Mesodermal cell (in vitro differentiated cells): ENCODE results near the gene YAP1.

Source experiments
- H3K27ac ChIP-seq: 2 replicates; pipeline ENCODE4 v1.7.0; 2013; ENCODE audit warnings: mild to moderate bottlenecking, low read depth, low read length, moderate library complexity; ENCODE audit not compliant: severe bottlenecking
- H3K36me3 ChIP-seq: 2 replicates; pipeline ENCODE4 v1.7.1; 2013; ENCODE audit warnings: mild to moderate bottlenecking, low read length, moderate library complexity; ENCODE audit not compliant: control insufficient read depth, insufficient read depth
- H3K4me1 ChIP-seq: one replicate; pipeline ENCODE4 v1.7.1; 2013; ENCODE audit warnings: mild to moderate bottlenecking, low read length; ENCODE audit not compliant: insufficient read depth, control insufficient read depth, poor library complexity, severe bottlenecking
- H3K4me3 ChIP-seq: 2 replicates; pipeline ENCODE4 v1.7.0; 2013; ENCODE audit warnings: low read length, control low read depth, mild to moderate bottlenecking; ENCODE audit not compliant: insufficient read depth, poor library complexity, severe bottlenecking; ENCODE audit errors: extremely low read depth
- H3K9me3 ChIP-seq: 2 replicates; pipeline ENCODE4 v1.7.1; 2013; ENCODE audit warnings: mild to moderate bottlenecking, low read length, moderate library complexity; ENCODE audit not compliant: control insufficient read depth
- WGBS, 2 experiments: methylation state at CpG; one replicate each; pipeline ENCODE4 v1.1.5; 2013; ENCODE audit warnings: missing lambda C conversion rate in 2 of 2; ENCODE audit not compliant: insufficient coverage in 2 of 2; 5-methylcytosine and 5-hydroxymethylcytosine counted together

YAP1 gene

GRCh38 chr11:102143867-102144266, 33.6 kb downstream of the YAP1 start:
- Histone ChIP-seq H3K9me3 (no peaks in the 10 kb centered on the region), H3K4me3 (no peak overlapping the region), H3K36me3 (peaks cover 28% of the 10 kb centered on the region), H3K27ac (no peak overlapping the region), H3K4me1 (peaks cover 8% of the 10 kb centered on the region)
- WGBS, 2 experiments: 75 to 100% methylated on average over 1 of the region's 1 CpG

GRCh38 chr11:102144357-102145355, 34.4 kb downstream of the YAP1 start:
- H3K9me3 ChIP-seq: no peaks in the 10 kb centered on the region
- H3K36me3 ChIP-seq: peaks cover 34% of the 10 kb centered on the region
- peaks cover under 1% of the 10 kb centered on the region for H3K4me1 ChIP-seq
- WGBS, 2 experiments: 89 to 100% methylated on average over 1 of the region's 4 CpGs
- H3K4me3 ChIP-seq: no peak overlapping the region
- H3K27ac ChIP-seq: no peak overlapping the region

GRCh38 chr11:102147015-102147414, 36.8 kb downstream of the YAP1 start:
- WGBS, 2 experiments: no CpG with 5 or more reads among the region's 4 CpGs
- Histone ChIP-seq H3K36me3 (peaks cover 40% of the 10 kb centered on the region), H3K27ac (no peak overlapping the region), H3K9me3 (no peaks in the 10 kb centered on the region), H3K4me1 (no peaks in the 10 kb centered on the region), H3K4me3 (no peak overlapping the region)

GRCh38 chr11:102147632-102148031, 37.4 kb downstream of the YAP1 start:
- H3K9me3 ChIP-seq: no peaks in the 10 kb centered on the region
- H3K4me1 ChIP-seq: no peaks in the 10 kb centered on the region
- WGBS, 2 experiments: 100% methylated on average over 1 of the region's 2 CpGs; no CpG with 5 or more reads in 1 of the 2 experiments
- H3K4me3 ChIP-seq: no peak overlapping the region
- H3K27ac ChIP-seq: no peak overlapping the region
- H3K36me3 ChIP-seq: peaks cover 40% of the 10 kb centered on the region

GRCh38 chr11:102148059-102148458, 37.8 kb downstream of the YAP1 start:
- H3K4me3 ChIP-seq: no peak overlapping the region
- no peaks in the 10 kb centered on the region for H3K4me1 ChIP-seq
- peaks cover 37% of the 10 kb centered on the region for H3K36me3 ChIP-seq
- H3K27ac ChIP-seq: no peak overlapping the region
- H3K9me3 ChIP-seq: no peaks in the 10 kb centered on the region

- Histone ChIP-seq H3K4me3 (no peak overlapping the region), H3K4me1 (peaks cover 17% of the 10 kb centered on the region), H3K27ac (no peak overlapping the region), H3K9me3 (no peaks in the 10 kb centered on the region), H3K36me3 (peaks cover 26% of the 10 kb centered on the region)
- 94 to 100% methylated on average over 1 to 5 of the region's 6 CpGs for WGBS, 2 experiments
Observed at GRCh38 chr11:102151784-102152525, 41.7 kb downstream of the YAP1 start.

GRCh38 chr11:102153082-102153481, 42.8 kb downstream of the YAP1 start:
- Histone ChIP-seq H3K36me3 (peaks cover 26% of the 10 kb centered on the region), H3K9me3 (no peaks in the 10 kb centered on the region), H3K4me3 (no peak overlapping the region), H3K4me1 (peaks cover 17% of the 10 kb centered on the region), H3K27ac (no peak overlapping the region)
- no CpG with 5 or more reads among the region's 1 CpG for WGBS, 2 experiments

- peaks cover 28% of the 10 kb centered on the region for H3K36me3 ChIP-seq
- no peaks in the 10 kb centered on the region for H3K9me3 ChIP-seq
- no CpG with 5 or more reads among the region's 1 CpG for WGBS, 2 experiments
- no peak overlapping the region for H3K27ac ChIP-seq
- H3K4me1 ChIP-seq: peaks cover 17% of the 10 kb centered on the region
- no peak overlapping the region for H3K4me3 ChIP-seq
Observed at GRCh38 chr11:102154806-102155205, 44.6 kb downstream of the YAP1 start.

- Histone ChIP-seq H3K9me3 (no peaks in the 10 kb centered on the region), H3K4me1 (peaks cover 17% of the 10 kb centered on the region), H3K36me3 (peaks cover 22% of the 10 kb centered on the region), H3K4me3 (no peak overlapping the region), H3K27ac (no peak overlapping the region)
- WGBS, 2 experiments: 77 to 100% methylated on average over 3 of the region's 4 CpGs
Observed at GRCh38 chr11:102155676-102156075, 45.4 kb downstream of the YAP1 start.

- Histone ChIP-seq H3K4me1 (peaks cover 23% of the 10 kb centered on the region), H3K36me3 (peaks cover 17% of the 10 kb centered on the region)
- WGBS, 2 experiments: 80% methylated on average over 1 of the region's 2 CpGs; no CpG with 5 or more reads in 1 of the 2 experiments
Observed at GRCh38 chr11:102157219-102157618, 47.0 kb downstream of the YAP1 start.

More at GRCh38 chr11:102157219-102157618, 47.0 kb downstream of the YAP1 start:
- H3K27ac ChIP-seq: no peak overlapping the region
- H3K4me3 ChIP-seq: no peak overlapping the region
- H3K9me3 ChIP-seq: no peaks in the 10 kb centered on the region
